ENCODE data around the gene GNL3L.

DNA sequence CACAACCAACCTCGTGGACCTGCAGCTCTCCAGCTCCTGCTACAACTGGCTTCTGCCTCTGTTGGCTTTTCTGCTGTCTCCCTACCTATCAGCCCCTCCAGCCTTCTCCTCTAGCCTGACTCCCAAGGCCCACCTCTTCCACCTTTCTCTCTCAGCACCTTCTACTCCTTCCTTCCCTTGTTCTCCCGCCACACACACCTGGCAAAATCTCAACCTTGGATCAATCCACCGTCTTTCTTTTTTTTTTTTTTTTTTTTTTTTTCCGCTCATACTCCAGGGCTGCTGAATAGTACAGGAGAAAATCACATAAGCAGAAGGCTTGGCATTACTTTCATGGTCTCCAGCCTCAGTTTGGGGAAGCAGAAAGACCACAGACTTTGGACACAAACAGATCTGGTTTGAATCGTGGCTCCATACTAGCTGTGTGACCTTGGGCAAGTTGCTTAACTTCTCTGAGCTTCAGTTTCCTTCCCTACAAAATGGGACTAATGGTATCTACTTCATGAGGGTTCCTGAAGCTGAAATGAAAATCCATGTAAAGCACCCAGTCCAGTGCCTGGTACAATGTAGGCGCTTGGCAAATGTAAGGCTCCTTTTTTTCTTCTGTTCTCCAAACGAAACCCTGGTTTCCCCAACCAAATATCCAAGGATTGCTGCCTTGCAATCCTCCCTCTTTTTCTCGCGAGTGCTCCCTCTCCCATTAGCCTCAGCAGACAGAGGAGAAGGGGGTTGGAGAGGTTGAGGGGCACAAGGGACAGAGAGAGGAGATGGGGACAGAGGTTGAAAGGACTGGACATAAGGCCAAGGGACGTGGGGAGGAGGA is 35.6 kb upstream of the GNL3L start:
- TF ChIP-seq, protein P1, sequence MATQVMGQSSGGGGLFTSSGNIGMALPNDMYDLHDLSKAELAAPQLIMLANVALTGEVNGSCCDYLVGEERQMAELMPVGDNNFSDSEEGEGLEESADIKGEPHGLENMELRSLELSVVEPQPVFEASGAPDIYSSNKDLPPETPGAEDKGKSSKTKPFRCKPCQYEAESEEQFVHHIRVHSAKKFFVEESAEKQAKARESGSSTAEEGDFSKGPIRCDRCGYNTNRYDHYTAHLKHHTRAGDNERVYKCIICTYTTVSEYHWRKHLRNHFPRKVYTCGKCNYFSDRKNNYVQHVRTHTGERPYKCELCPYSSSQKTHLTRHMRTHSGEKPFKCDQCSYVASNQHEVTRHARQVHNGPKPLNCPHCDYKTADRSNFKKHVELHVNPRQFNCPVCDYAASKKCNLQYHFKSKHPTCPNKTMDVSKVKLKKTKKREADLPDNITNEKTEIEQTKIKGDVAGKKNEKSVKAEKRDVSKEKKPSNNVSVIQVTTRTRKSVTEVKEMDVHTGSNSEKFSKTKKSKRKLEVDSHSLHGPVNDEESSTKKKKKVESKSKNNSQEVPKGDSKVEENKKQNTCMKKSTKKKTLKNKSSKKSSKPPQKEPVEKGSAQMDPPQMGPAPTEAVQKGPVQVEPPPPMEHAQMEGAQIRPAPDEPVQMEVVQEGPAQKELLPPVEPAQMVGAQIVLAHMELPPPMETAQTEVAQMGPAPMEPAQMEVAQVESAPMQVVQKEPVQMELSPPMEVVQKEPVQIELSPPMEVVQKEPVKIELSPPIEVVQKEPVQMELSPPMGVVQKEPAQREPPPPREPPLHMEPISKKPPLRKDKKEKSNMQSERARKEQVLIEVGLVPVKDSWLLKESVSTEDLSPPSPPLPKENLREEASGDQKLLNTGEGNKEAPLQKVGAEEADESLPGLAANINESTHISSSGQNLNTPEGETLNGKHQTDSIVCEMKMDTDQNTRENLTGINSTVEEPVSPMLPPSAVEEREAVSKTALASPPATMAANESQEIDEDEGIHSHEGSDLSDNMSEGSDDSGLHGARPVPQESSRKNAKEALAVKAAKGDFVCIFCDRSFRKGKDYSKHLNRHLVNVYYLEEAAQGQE (IDR thresholded peaks at IDR 0.05; ENCODE audit: insufficient read depth in 1 of 2, low read depth in 2 of 2, low read length in 2 of 2), result no peak
- TF ChIP-seq SIN3A (IDR thresholded peaks at IDR 0.05; ENCODE audit: borderline replicate concordance, insufficient read depth, low read length) (no peak), TAF1 (IDR thresholded peaks at IDR 0.05; ENCODE audit: borderline replicate concordance, insufficient read depth, low read length) (no peak), POLR2AphosphoS5 (IDR thresholded peaks at IDR 0.05; ENCODE audit: low read depth, low read length) (no peak)

Data from PFSK-1 (cell line).